HG03354 (cell line): ENCODE data around the gene IFNG.
"Not testable (repeated sequence)": the region's sequence is repeated elsewhere in the genome, so short reads cannot be mapped to it uniquely, and the experiment has no call there.

Experiments
- ATAC-seq: cut with Tn5 transposase; IDR thresholded peaks from one replicate; pipeline ENCODE4 v1.9.1; 2021; ENCODE audit warnings: mild to moderate bottlenecking; ENCODE audit not compliant: unreplicated experiment, poor library complexity, severe bottlenecking

IFNG gene

GRCh38 chr12:68159681-68160304 lies at the start of gene IFNG:
TSS of gene IFNG (minus strand) at chr12:68159740. CDS start at chr12:68159615, 125 bp downstream.
- ATAC-seq, result peak; percentile 53

GRCh38 chr12:68209048-68209728 lies 49.6 kb upstream of the IFNG start:
- not testable (repeated sequence) for ATAC-seq

- ATAC-seq, result no peak
Observed at GRCh38 chr12:68207276-68207675, 47.7 kb upstream of the IFNG start.

- ATAC-seq, result no peak
Observed at GRCh38 chr12:68206446-68206845, 46.9 kb upstream of the IFNG start.

- no peak for ATAC-seq
Observed at GRCh38 chr12:68203460-68203875, 43.9 kb upstream of the IFNG start.

- no peak for ATAC-seq
Observed at GRCh38 chr12:68200854-68201253, 41.3 kb upstream of the IFNG start.

- ATAC-seq, result no peak
Observed at GRCh38 chr12:68199127-68199526, 39.6 kb upstream of the IFNG start.

- no peak for ATAC-seq
Observed at GRCh38 chr12:68198507-68199086, 39.1 kb upstream of the IFNG start.

- ATAC-seq, result no peak
Observed at GRCh38 chr12:68190301-68190700, 30.8 kb upstream of the IFNG start.

GRCh38 chr12:68189821-68190242 lies 30.3 kb upstream of the IFNG start:
- no peak for ATAC-seq

- ATAC-seq, result no peak
Observed at GRCh38 chr12:68185598-68185997, 26.1 kb upstream of the IFNG start.

GRCh38 chr12:68180792-68181744 lies 21.5 kb upstream of the IFNG start:
- peak; percentile 74 for ATAC-seq

GRCh38 chr12:68178774-68179439 lies 19.4 kb upstream of the IFNG start:
- no peak for ATAC-seq

- no peak for ATAC-seq
Observed at GRCh38 chr12:68178184-68178583, 18.6 kb upstream of the IFNG start.

- ATAC-seq, result no peak
Observed at GRCh38 chr12:68177562-68177961, 18.0 kb upstream of the IFNG start.

GRCh38 chr12:68176257-68176656 lies 16.7 kb upstream of the IFNG start:
- ATAC-seq, result no peak

- ATAC-seq, result peak; percentile 91
Observed at GRCh38 chr12:68175557-68176061, 16.1 kb upstream of the IFNG start.

GRCh38 chr12:68174761-68175160 lies 15.2 kb upstream of the IFNG start:
- not testable (repeated sequence) for ATAC-seq

- no peak for ATAC-seq
Observed at GRCh38 chr12:68173792-68174191, 14.3 kb upstream of the IFNG start.
